Islet precursor cell (in vitro differentiated cells): ENCODE measurements around the gene C2orf80.
"Not testable (repeated sequence)": the region's sequence is repeated elsewhere in the genome, so short reads cannot be mapped to it uniquely, and the experiment has no call there.

Experiments used
- DNase-seq: peaks from one replicate; pipeline ENCODE4 v3.0.0-alpha.2; 2018

Gene C2orf80

DNA sequence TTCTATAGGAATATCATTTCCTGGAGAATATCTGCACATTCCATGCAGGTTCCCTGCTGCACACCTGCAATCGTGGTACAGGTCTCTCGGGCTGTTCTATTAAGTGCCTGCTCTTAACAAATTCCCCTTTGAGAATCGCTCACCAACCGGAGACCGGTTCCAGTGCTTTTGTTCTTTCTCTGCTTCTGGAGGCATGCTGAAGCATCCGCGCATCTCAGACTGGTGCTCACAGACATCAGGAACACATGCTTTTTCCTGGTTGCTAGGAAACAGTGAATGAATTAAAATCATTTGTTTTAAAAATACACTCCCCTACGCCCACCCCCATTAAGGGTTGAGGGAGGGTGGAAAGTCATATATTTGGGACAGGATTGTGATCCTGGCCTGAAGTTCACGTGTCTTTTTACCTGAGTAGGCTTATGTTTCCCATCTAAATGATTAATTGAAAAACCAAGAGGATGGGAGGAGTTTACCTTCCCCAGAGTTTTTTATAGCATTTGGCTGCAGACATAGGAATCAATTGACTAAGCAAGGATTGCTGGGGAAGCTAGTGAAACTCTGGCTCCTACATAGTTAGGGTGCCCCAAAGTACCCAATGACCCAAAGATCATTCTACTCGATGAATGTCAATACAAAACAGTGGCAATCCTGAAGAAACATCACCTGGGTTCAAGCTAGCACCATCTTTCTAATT is at the start of gene C2orf80:
C2orf80 (minus strand) TSS at position 221 of the 694 bp plus-strand sequence. CDS start 3,044 bp downstream, outside the sequence.
- DNase-seq: no peak

DNA sequence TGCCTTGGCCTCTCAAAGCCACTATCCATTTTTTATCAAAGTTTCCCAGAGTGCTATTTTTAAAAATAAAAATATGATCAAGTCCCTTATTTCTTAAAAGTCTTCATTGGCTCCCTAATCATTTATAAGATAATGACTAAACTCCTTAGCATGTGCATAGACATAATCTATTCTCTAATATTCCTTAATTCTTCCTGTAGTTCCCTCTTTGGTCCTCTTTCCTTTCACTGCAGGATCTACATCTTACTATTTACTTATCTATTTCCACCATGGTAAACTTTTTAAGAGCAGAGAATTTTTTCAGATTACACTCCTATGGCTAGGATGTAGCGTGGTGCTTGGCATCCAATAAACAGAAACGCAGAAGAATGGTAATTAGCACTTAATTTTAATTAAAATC is 46.0 kb upstream of the C2orf80 start:
- DNase-seq: no peak

DNA sequence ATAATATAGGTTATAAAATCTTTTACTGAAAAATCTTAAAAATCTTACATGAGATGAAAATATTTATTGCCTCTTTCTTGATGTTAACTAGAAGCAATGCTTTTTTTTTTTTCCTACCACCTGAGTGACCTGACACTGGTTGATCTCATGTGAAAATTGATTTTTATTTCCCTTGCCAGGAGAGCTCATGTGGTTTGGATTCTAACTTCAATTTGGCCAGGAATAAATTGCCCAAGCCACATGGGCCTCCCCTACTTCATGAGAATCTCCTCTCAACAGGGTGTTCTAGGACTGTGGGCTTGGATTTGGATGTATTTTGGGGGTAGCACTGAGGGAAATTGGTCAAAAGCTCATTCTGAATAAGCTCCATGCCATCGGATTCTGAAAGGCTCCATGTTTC is 45.0 kb upstream of the C2orf80 start:
- no peak for DNase-seq

DNA sequence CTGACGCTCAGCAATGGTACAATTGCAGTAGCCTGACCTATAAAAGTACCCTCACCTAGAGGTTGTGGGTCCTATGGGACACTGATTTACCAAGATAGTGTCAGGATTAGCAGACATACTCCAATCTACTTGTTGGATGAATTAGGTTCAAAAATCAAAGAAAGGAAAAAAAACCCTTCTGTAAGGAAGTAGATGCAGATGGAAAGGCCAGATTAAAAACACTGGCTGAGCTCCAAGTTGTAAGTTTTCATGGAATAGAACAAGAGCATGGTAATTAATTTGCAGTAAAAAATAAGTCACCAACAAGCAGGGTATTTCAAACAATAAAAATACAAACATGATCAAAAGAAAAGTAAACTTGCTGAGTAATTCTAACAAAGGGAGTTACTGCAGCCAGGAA is 38.6 kb upstream of the C2orf80 start:
- DNase-seq: no peak

DNA sequence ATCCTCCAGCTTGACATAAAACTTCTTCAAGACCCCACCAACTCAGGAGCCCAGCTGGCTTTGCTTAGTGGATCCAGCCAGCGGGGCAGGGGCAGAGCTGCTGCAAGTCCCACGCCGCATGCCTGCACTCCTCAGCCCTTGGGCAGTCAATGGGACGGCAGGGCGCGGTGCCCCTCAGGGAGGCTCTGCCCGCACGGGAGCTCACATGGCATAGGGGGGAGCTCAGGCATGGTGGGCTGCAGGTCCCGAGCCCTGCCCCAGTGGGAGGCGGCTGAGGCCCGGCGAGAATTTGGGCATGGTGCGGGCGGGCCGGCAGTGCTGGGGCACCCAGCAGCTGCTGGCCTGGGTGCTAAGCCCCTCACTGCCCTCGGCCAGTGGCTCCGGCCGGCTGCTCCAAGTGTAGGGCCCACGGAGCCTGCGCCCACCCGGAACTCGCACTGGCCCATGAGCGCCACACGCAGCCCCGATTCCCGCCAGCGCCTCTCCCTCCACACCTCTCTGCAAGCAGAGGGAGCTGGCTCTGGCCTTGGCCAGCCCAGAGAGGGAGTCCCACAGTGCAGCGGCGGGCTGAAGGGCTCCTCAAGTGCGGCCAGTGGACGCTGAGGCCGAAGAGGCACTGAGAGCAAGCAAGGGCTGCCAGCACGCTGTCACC is 37.9 kb upstream of the C2orf80 start:
- DNase-seq: no peak

DNA sequence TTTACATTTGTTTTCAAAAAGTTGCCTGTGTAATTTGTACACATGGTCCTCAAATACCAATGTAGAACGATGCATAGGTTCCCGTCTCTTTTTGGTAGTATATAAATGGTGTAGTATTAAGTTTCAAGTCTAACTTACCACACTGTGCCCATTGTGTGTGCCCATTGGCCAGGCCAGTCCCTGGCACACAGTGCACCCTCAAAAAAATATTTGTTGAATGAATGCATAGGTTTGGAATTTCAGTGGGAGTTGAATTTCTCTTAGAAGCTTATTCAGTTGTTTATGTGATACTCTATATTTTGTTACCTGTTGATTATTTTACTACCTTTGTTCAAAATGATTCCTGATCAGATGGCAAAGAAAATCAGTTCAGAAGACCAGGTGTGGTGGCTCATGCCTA is 35.0 kb upstream of the C2orf80 start:
- DNase-seq: no peak

DNA sequence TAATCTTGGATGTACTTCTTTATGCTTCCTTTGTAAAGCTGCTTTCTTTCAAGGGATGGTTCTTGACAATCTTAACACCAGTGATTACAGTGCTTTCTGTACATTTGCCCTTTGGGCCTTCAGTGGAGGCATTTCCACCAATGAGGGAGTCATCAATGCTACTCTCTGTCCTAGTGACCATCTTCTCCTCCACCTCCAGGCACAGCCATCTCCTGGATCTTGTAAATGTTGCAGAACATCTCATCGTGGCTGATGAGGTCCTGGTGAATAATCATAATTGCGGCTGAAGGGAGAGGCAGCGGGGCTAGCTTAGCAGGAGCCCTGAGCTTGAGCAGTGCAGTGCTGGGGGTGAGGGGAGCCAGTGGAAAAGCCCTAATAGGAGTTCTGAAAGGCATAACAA is 32.5 kb upstream of the C2orf80 start:
- no peak for DNase-seq

DNA sequence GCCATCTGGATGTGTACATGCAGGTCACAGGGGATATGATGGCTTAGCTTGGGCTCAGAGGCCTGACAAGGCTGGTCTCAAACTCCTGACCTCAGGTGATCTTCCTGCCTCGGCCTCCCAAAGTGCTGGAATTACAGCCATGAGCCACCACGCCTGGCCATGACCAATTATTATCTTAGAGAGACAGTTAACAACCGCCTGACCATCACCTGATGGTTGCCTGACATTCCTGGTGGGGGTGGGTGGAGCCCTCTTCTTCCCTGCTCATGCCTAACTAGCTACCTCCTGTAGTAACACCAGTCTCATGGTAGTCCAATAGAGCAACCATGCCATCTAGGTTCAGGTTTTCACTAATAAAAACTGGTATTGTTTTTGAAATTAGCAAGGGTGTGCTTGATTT is 32.0 kb upstream of the C2orf80 start:
- DNase-seq: not testable (repeated sequence)

DNA sequence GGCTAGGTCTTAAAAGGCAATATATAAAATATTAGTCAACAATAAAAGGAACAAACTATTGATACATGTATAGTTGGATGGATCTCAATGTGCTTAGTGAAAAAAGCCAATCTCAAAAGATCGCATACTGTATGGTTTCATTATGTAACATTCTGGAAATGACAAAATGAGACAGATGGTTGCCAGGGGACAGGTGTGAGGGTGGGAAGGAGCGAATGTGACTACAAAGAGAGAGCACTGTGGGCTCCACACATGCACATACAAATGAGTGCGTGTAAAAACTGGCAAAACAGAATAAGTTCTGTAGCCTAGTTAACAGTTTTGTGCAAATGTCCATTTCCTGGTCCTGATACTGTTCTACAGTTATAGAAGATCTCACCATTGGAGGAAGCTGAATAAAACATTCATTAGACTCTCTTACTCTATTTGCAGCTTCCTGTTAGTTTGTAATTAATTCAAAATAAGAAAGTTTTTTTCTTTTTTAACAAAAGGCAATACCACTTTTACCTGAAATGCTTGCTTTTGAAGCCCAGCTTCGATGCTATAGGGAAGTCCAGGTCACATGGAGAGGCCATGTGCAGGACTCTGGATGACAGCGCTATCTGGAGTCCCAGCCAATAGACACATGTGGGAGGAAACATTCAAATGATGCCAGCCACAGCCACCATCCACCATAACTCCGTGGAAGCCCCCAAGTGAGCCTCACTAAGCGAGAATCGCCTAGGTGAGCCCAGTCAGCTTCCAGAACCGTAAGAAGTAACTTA is 21.0 kb upstream of the C2orf80 start:
- no peak for DNase-seq

DNA sequence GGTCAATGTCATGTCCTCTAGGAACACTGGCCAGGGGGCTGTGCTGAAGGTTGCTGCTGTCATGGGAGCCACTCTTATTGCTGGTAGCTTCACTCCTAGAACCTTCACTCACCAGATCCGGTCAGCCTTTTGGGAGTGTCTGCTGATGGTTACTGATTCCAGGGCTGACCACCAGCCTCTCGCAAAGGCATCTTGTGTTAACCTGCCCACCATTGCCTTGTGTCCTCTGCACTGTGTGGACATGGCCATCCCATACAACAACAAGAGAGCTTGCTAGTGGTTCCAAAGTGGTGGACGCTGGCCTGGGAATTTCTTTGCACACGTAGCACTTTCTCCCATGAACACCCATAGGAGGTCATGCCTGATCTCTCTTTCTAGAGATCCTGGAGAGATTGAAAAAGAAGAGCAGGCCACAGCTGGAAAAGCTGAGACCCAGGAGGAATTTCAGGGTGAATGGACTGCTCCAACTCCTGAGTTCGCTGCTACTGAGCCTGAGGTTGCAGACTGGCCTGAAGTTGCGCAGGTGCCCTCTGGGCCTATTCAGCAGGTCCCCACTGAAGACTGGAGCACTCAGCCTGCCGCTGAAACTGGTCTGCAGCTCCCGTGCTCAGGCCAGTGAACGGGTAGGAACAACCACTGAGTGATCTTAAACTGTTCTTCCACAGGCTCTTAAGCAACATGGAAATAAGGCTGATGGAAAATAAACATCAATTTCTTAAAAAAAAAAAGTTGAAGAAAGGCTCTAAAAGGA is 18.7 kb upstream of the C2orf80 start:
- DNase-seq: no peak

DNA sequence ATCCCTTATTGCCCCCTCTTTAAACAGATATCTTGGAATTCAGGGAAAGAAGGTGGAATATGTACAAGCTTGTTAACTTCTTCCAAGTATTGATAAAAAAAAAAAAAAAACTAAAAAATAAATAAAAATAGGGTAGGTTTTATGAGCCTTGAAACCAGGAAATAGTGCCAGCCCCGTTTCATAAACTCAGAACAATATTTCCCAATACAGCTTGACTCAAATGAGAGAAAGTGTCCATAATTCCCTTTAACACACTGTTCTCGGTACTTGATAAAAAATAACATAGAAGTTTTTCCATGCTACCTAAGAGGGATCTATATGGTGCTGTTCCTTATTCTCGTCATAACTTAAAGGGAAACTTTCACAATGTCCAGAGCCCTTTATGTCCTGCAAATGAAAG is 17.9 kb upstream of the C2orf80 start:
- no peak for DNase-seq

DNA sequence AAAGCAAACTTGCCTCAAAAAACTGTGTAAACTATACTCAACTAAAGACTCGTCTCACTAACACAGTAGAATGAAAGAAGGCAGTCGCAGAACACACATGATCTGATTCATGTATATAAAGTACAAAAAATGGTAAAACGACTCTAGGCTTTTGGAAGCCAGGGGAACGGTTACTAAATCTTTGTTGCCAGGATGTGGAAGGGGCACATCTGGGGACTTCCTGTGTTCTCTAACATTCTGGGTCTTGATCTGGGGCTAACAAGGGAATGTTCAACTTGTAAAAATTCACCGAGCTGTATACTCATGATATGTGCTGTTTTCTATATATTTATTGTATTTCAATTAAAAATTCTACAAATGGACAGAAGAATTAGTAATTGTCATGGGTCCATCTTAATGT is 14.3 kb upstream of the C2orf80 start:
- DNase-seq: no peak

DNA sequence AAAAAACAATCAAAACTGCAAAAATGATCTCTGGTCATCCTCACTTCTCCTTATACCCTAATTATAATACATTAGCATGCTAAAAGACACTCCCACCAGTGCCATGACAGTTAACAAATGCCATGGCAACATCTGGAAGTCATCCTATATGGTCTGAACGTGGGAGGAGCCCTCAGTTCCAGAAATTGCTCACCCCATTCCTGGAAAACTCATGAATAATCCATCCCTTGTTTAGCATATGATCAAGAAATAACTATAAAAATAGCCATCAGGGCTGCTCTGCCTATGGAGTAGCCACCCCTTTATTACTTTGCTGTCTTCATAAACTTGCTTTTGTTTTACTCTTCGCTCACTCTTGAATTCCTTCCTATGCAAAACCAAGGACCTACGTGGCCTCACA is 5.7 kb upstream of the C2orf80 start:
- no peak for DNase-seq

DNA sequence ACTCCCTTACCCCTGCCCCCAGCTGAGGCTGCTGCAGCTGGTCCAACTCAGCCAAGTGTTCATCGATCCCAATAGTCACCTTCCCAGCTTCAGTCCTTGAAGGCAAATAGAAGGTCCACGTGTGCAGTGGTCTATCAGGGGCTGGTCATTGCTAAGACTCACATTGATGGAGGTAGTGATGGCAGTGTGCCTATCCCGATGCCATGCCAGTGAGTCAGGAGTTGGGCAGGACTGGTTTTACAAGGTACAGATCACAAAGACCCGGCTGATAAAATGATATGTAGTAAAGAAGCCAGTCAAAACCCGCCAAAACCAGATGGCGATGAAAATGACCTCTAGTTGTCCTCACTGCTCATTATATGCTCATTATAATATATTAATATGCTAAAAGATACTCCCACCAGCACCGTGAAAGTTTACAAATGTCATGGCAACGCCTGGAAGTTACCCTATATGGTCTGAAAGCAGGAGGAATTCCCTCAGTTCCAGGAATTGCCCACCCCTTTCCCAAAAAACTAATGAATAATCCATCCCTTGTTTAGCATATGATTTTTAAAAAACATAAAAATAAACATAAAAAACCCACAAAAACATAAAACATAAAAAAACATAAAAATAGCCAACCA is 2.9 kb upstream of the C2orf80 start:
- no peak for DNase-seq

DNA sequence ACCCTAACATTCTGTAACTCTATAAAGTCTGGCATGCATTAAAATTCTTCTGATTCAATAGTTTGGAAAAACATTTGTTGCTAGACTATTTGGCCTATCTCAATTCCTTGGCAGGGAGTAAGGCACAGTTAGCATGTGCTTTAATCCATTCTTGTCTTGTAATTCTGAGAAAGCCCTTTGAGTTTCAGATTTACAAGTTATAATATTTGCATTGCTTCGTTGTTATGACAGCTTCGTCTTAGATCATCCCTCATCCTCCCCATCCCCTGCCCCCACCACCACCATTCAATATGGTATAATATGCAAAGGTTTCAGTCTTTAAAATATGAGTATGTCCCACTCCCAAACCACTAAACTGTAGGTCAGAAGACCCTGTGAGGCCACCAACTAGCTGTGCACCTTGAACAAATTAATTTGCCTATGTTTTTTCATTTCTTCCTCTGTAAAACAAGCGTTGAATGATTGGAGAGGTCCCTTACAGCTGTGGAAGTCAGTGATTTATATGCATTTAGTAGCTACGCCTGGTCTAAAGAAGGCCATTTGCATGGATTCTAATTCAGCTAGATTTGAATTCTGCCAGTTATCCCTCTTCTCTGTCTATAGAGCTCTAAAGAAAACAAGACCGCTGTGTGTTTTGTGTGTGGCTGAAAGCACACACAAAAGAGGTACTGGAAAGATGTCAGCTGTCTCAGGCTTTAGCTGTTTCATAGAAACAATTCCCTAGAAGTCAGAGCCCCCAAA is 591 bp downstream of the C2orf80 start:
- DNase-seq: no peak

DNA sequence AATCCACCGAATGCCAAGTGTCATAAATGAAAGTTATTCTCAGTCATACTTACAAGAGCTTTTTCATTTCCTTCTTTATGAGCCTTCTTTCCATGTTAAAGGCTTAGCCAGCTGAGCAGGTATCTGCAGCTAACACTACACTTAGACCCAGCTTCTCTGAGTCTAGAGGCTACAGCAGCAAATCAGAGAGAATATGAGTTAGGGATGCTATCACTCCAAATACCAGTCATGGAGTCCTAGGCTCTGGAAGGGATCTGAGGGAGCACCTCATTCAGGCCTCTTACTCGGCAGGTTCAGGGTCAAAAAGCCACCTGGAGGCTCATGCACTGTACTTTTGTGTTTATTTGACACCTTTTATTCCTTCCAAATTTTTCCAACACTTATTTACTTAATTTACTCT is 2.9 kb downstream of the C2orf80 start:
- no peak for DNase-seq

DNA sequence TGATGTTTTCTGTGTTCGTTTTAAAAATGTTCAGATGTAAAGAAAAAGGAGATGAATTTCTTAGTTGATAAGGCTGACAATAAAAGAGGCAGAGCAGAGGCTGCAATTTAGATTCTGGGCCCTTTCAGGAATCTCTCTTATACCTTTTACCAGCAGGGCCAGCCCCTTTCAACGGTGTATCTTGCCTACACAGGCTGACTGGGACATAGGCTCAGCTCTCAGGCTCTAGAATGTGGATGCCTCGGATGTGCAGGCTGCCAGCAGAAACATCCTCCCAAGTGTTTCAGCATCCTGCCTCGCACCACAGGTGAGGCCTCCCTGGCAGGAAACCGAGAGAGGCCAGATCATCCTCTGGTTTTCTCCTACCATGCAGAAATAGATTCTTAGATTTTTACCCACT is 3.4 kb downstream of the C2orf80 start:
- DNase-seq: no peak

DNA sequence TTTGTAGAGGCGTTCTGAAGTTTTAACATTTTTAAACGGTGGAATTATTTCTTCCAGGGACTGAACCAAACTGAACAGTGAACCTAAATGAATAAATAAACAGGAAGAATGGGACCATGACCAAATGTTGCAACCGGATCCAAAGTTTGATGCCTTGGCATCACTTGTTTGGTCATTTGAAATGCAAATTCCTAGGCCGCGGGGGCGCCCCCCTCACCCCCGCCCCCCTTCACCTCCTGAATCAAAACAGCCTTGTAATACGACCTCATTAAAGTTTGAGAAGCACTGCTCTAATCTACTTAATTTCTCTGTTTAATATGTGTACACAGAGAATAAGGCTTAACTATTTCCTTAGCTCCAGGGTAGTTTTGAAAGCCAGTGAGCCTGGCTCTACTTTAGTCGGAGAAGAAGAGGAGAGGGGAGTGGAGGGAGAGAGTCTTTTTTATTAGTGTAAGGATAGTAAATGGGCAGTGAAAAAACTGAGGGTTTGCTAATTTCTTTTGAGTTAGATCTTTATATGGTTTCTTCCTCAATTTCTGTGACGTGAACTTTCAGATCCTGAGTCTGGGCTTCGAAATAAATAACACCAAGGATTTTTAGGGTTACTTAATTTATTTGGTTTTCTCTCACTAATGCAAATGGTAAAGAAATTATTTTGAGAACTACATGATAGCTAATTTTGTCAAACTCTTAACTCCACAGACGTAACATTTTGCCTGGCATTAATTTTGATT is 5.7 kb downstream of the C2orf80 start:
- no peak for DNase-seq

DNA sequence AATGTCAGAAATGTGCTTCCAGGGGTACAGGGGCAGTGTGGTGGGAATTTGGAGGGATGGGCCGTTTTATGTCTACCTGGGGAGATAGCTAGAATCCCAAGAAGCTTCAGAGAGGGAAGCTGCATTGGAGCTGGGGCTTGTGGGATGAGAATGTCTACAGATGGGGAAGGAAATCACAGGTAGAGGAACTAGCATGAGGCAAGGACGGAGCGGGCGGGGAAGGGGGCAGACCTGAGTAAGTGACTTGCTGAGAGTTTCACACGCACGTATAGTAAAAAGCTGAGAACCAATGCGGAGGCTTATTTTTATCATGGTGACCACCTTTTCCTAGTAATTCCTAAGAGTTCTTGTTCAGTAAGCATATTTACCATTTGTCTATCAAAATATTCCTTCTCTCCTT is 6.3 kb downstream of the C2orf80 start:
- peak; percentile 60 for DNase-seq

DNA sequence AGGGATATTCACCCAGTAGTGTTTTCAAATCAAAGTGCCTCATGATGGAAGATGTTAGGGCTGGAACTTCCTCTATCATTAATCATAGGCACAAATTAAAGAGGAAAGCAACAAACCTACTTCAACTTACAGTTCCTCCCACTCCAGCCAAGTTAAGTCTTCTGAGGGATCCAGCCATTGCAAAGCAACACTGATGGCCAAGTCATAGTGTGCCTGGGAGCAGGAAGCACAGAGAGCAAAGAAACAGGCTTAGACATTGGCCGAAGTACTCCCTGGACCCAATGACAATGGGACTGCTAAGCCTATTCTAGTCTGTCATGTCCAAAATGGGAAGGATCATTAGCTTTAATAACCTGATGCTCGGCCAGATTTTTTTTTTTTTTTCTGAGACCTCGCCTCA is 7.0 kb downstream of the C2orf80 start:
- DNase-seq: no peak

DNA sequence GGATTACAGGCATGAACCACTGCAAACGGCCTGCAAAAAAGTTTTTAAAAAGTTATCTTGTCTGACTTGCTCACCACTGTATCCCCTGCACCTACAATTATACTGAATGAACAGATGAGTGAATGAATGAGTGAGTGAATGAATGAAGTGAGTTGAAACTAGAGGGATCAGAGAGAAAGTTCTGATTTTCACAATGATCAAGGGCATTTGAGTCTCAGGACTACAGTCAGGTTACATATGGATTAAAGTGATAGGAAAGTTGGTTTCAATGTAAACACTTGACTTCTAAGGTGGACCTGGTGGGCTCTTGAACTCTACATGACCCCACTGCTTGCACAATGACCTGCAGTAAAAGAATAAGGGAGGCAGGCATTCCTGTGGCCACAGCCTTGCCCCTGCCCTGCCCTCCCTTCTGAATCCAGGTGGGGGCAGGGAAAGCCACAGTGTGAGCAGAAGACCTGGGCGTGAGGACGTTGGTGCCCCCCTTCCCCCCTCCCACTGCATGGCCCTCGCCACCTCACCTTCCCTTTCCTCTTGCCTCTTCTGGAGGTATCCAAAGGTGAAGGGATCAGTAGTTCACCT is 10.7 kb downstream of the C2orf80 start:
- DNase-seq: peak; percentile 63
